Neural cell (in vitro differentiated cells): ENCODE results near the gene ADAM23. TPM values are rescaled to one million over a fixed set of nuclear protein-coding genes. Genes with fewer than 3 reads are reported as not detected.

Experiments used
- H2AFZ ChIP-seq: fragments of 200-600, 300-800 bp; sonication (generic), shearing (Covaris generic); 2 replicates; pipeline ENCODE4 v1.6.0; 2014; ENCODE audit warnings: low read depth, mild to moderate bottlenecking, antibody characterized with exemption, low read length, moderate library complexity
- H3F3A ChIP-seq: fragments of 200-600 bp; shearing (Covaris generic); 2 replicates; pipeline ENCODE4 v1.6.1; 2016; ENCODE audit warnings: mild to moderate bottlenecking, moderate library complexity, mixed read lengths, antibody characterized with exemption, low read length; ENCODE audit not compliant: insufficient read depth, poor library complexity, severe bottlenecking
- H3K27ac ChIP-seq: fragments of 200-600, 300-800 bp; sonication (generic), shearing (Covaris generic); 2 replicates; pipeline ENCODE4 v1.5.1; 2014; ENCODE audit warnings: mild to moderate bottlenecking, low read length, moderate library complexity
- H3K27me3 ChIP-seq: fragments of 300-800, 200-600 bp; sonication (generic), shearing (Covaris generic); 2 replicates; pipeline ENCODE4 v1.6.0; 2014; ENCODE audit warnings: mild to moderate bottlenecking, low read depth, low read length, moderate library complexity; ENCODE audit not compliant: insufficient read depth
- H3K36me3 ChIP-seq: fragments of 300-800, 200-600 bp; sonication (generic), shearing (Covaris generic); 2 replicates; pipeline ENCODE4 v1.5.1; 2014; ENCODE audit warnings: mild to moderate bottlenecking, antibody characterized with exemption, low read length, moderate library complexity; ENCODE audit not compliant: insufficient read depth
- H3K4me2 ChIP-seq: fragments of 300-800, 200-600 bp; sonication (generic), shearing (Covaris generic); 2 replicates; pipeline ENCODE4 v1.6.0; 2014; ENCODE audit warnings: mild to moderate bottlenecking, low read length
- H3K4me3 ChIP-seq: fragments of 300-800, 200-600 bp; sonication (generic), shearing (Covaris generic); 2 replicates; pipeline ENCODE4 v1.5.1; 2014; ENCODE audit warnings: mild to moderate bottlenecking, low read length, moderate library complexity
- H3K79me2 ChIP-seq: fragments of 200-600 bp; shearing (Covaris generic); replicated peaks from 2 replicates; pipeline ENCODE4 v1.6.0; 2014; ENCODE audit warnings: mild to moderate bottlenecking, low read length, moderate library complexity; ENCODE audit not compliant: insufficient read depth
- H3K9ac ChIP-seq: fragments of 300-800, 200-600 bp; sonication (generic), shearing (Covaris generic); 2 replicates; pipeline ENCODE4 v1.6.1; 2016; ENCODE audit warnings: mild to moderate bottlenecking, low read length, mixed read lengths
- H3K9me2 ChIP-seq: fragments of 200-600 bp; shearing (Covaris generic); 2 replicates; pipeline ENCODE4 v1.6.1; 2016; ENCODE audit warnings: mild to moderate bottlenecking, low read length, mixed read lengths; ENCODE audit not compliant: insufficient read depth
- H3K9me3 ChIP-seq: fragments of 200-600, 300-800 bp; sonication (generic), shearing (Covaris generic); 2 replicates; pipeline ENCODE4 v1.6.1; 2016; ENCODE audit warnings: mild to moderate bottlenecking, mixed run types, low read length, moderate library complexity, mixed read lengths
- H4K20me1 ChIP-seq: fragments of 200-600 bp; shearing (Covaris generic); 2 replicates; pipeline ENCODE4 v1.6.1; 2016; ENCODE audit warnings: mild to moderate bottlenecking, mixed run types; ENCODE audit not compliant: insufficient read depth
- CTCF ChIP-seq: fragments of 450-650 bp; IDR thresholded peaks from 2 replicates; pipeline ENCODE4 v1.5.1; 2014; ENCODE audit warnings: antibody characterized with exemption, mild to moderate bottlenecking, moderate library complexity; ENCODE audit not compliant: poor library complexity, severe bottlenecking
- EP300 ChIP-seq: fragments of 450-650 bp; conservative IDR thresholded peaks from 2 replicates; pipeline ENCODE4 v1.6.1; 2014; ENCODE audit warnings: antibody characterized with exemption, mild to moderate bottlenecking, moderate library complexity; ENCODE audit not compliant: poor library complexity, severe bottlenecking
- EZH2 ChIP-seq: fragments of 200-600, 300-800 bp; shearing (Covaris generic), sonication (generic); IDR thresholded peaks from 2 replicates; pipeline ENCODE4 v1.6.1; 2014; ENCODE audit warnings: antibody characterized with exemption, low read length, borderline replicate concordance, mild to moderate bottlenecking; ENCODE audit not compliant: insufficient read depth, poor library complexity, severe bottlenecking
- MXI1 ChIP-seq: fragments of 450-650 bp; conservative IDR thresholded peaks from 2 replicates; pipeline ENCODE4 v1.6.1; 2014; ENCODE audit warnings: antibody characterized with exemption, mild to moderate bottlenecking; ENCODE audit not compliant: poor library complexity, severe bottlenecking
- POLR2AphosphoS5 ChIP-seq: IDR thresholded peaks from 2 replicates; pipeline ENCODE4 v1.6.1; 2012
- RAD21 ChIP-seq: fragments of 450-650 bp; conservative IDR thresholded peaks from 2 replicates; pipeline ENCODE4 v1.6.1; 2014; ENCODE audit warnings: antibody characterized with exemption, mild to moderate bottlenecking, moderate library complexity
- REST ChIP-seq: IDR thresholded peaks from 2 replicates; pipeline ENCODE4 v1.6.1; 2012; ENCODE audit warnings: borderline replicate concordance
- SMC3 ChIP-seq: fragments of 450-650 bp; conservative IDR thresholded peaks from 2 replicates; pipeline ENCODE4 v1.6.1; 2014; ENCODE audit warnings: antibody characterized with exemption, mild to moderate bottlenecking, moderate library complexity; ENCODE audit not compliant: poor library complexity
- TAF1 ChIP-seq: IDR thresholded peaks from 2 replicates; pipeline ENCODE4 v1.6.1; 2012; ENCODE audit warnings: low read depth
- polyA plus RNA-seq: library from polyadenylated mRNA; depleted of rRNA; stranded (reverse); fragments of >200 nt; gene quantifications from 2 replicates; pipeline ENCODE4 v1.2.3, GENCODE V29; 2014

Gene ADAM23
- polyA plus RNA-seq, 1 donor from 2014 or later, result 75.2 TPM

GRCh38 chr2:206531996-206532543, 88.7 kb downstream of the ADAM23 start:
- H3K9me2 ChIP-seq, result no peaks in the 10 kb centered on the region
- no peak overlapping the region for H2AFZ ChIP-seq
- H4K20me1 ChIP-seq, result no peaks in the 10 kb centered on the region
- no peaks in the 10 kb centered on the region for H3K9me3 ChIP-seq
- no peak overlapping the region for H3K4me3 ChIP-seq
- TF ChIP-seq EP300 (no peak), POLR2AphosphoS5 (no peak), MXI1 (no peak), TAF1 (no peak), SMC3 (no peak), RAD21 (no peak), REST (no peak), CTCF (no peak), EZH2 (no peak)
- H3K36me3 ChIP-seq, result no peaks in the 10 kb centered on the region
- no peak overlapping the region for H3K4me2 ChIP-seq
- no peaks in the 10 kb centered on the region for H3F3A ChIP-seq
- no peaks in the 10 kb centered on the region for H3K27me3 ChIP-seq
- H3K27ac ChIP-seq, result no peak overlapping the region
- H3K9ac ChIP-seq, result no peak overlapping the region
- no peaks in the 10 kb centered on the region for H3K79me2 ChIP-seq

- TF ChIP-seq REST (no peak), TAF1 (no peak), EZH2 (no peak), MXI1 (no peak), POLR2AphosphoS5 (no peak), SMC3 (no peak), EP300 (no peak), CTCF (no peak), RAD21 (no peak)
- no peak overlapping the region for H3K4me3 ChIP-seq
Observed at GRCh38 chr2:206533977-206534376, 90.6 kb downstream of the ADAM23 start.

More at GRCh38 chr2:206533977-206534376, 90.6 kb downstream of the ADAM23 start:
- Histone ChIP-seq H3K9me3 (no peaks in the 10 kb centered on the region), H4K20me1 (no peaks in the 10 kb centered on the region), H3K27ac (no peak overlapping the region), H3K36me3 (no peaks in the 10 kb centered on the region), H3K9ac (no peak overlapping the region), H3K27me3 (no peaks in the 10 kb centered on the region), H3K79me2 (no peaks in the 10 kb centered on the region), H3F3A (no peaks in the 10 kb centered on the region), H3K9me2 (no peaks in the 10 kb centered on the region), H3K4me2 (no peak overlapping the region), H2AFZ (no peak overlapping the region)
